Activated T-cell treated with anti-CD3 and anti-CD28 coated beads, Interleukin-2, amount 50 U/mL, for 4 hours (primary cell): ENCODE measurements around the gene NDUFS1. TPM values are rescaled to one million over a fixed set of nuclear protein-coding genes. Genes with fewer than 3 reads are reported as not detected.
A peak's percentile ranks its signal among the peaks of the same experiment; 100 is the strongest.
"Not testable (repeated sequence)": the region's sequence is repeated elsewhere in the genome, so short reads cannot be mapped to it uniquely, and the experiment has no call there.

ENCODE experiments used
- ATAC-seq, 2 donors: fragments of 200-7000 bp; cut with Tn5 transposase; one replicate each; pipeline ENCODE4 v1.10.0; 2021
- DNase-seq: peaks from one replicate; pipeline ENCODE4 v3.0.0-alpha.2; 2020
- H3K27me3 Mint-ChIP-seq: one replicate; pipeline ENCODE4 v1.8.0; 2021; ENCODE audit warnings: low read depth, mixed read lengths
- H3K36me3 Mint-ChIP-seq: one replicate; pipeline ENCODE4 v1.8.0; 2022; ENCODE audit warnings: mixed read lengths; ENCODE audit not compliant: insufficient read depth
- H3K4me1 Mint-ChIP-seq: one replicate; pipeline ENCODE4 v1.8.0; 2021; ENCODE audit warnings: low read depth, mixed read lengths
- H3K4me3 Mint-ChIP-seq: one replicate; pipeline ENCODE4 v1.8.0; 2021; ENCODE audit warnings: mild to moderate bottlenecking, moderate library complexity, mixed read lengths
- H3K9me3 Mint-ChIP-seq: one replicate; pipeline ENCODE4 v1.8.0; 2021; ENCODE audit warnings: mixed read lengths
- total RNA-seq, 3 donors: library from RNA; stranded (reverse); gene quantifications; one replicate each; pipeline ENCODE4 v1.2.1, GENCODE V29; 2021

Gene NDUFS1
- total RNA-seq, 3 donors from 2014 or later, result 70.4 to 74.1 (median 71.2) TPM

DNA sequence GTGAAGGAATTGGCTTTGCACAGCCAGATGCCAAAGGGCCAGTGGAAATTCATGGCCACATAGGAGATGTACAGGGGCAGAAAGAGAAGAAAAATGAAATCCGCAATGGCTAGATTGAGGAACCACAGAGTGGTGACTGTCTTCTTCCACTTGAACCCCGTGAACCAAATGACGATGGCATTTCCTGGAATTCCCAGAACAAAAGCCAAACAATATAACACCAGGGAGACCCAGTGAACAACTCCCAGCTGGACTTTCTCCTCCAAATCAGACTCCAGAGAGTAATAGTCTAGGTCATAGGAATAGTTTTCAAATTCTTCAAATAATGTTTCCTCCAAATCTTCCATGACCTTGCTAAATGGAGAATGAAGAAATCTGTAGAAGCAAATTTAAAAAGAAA is 17.7 kb upstream of the NDUFS1 start:
- no peak for ATAC-seq

DNA sequence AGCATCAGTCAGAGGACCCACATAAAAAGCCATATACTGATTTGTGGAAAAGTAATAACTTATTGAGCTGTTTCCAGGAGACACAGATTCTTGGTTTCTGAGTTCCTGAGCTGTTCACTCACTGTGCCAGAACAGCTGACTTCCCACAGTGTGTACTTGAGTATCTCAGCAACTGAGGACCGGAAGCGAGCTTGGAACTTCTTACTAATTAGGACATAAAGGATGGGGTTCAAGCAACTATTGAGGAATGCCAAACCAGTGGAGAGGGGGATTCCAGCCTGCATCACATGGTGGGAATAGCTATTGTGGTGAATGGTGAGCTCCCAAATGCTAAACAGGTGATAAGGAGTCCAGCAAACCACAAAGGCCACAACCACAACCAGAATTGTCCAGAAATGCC is 16.9 kb upstream of the NDUFS1 start:
- no peaks in the 10 kb centered on the region for H3K4me1 Mint-ChIP-seq
- H3K4me3 Mint-ChIP-seq, result no peak overlapping the region
- no peaks in the 10 kb centered on the region for H3K9me3 Mint-ChIP-seq
- no peaks in the 10 kb centered on the region for H3K36me3 Mint-ChIP-seq
- DNase-seq, result no peak
- no peaks in the 10 kb centered on the region for H3K27me3 Mint-ChIP-seq
- ATAC-seq, result no peak

More for the DNA sequence above, 17.7 kb upstream of the NDUFS1 start:
- Mint-ChIP-seq H3K9me3 (no peaks in the 10 kb centered on the region), H3K27me3 (no peaks in the 10 kb centered on the region), H3K36me3 (no peaks in the 10 kb centered on the region), H3K4me3 (no peak overlapping the region), H3K4me1 (no peaks in the 10 kb centered on the region)
- DNase-seq, result no peak

DNA sequence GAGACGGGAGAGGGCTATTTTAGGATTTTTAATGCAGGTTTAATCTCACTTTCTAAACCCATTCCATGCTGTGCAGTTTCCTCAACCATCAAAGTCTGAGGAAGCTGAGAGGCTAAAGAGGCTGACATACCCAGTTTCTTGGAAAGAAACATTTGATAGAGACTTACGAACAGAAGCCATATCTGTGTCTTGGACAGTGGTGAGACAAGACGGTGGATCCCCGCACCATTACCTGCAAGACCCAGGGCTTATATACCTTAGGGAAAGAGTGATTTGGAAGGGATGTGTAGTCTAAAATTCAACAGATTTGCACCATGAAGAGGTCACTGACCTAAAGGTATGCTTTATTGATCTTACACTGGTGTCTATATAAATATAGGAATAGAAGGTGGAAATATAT is 13.9 kb upstream of the NDUFS1 start:
- Mint-ChIP-seq H3K4me3 (no peak overlapping the region), H3K36me3 (peaks cover 10% of the 10 kb centered on the region), H3K9me3 (no peaks in the 10 kb centered on the region), H3K4me1 (no peaks in the 10 kb centered on the region), H3K27me3 (no peaks in the 10 kb centered on the region)
- no peak for DNase-seq
- ATAC-seq, result no peak

DNA sequence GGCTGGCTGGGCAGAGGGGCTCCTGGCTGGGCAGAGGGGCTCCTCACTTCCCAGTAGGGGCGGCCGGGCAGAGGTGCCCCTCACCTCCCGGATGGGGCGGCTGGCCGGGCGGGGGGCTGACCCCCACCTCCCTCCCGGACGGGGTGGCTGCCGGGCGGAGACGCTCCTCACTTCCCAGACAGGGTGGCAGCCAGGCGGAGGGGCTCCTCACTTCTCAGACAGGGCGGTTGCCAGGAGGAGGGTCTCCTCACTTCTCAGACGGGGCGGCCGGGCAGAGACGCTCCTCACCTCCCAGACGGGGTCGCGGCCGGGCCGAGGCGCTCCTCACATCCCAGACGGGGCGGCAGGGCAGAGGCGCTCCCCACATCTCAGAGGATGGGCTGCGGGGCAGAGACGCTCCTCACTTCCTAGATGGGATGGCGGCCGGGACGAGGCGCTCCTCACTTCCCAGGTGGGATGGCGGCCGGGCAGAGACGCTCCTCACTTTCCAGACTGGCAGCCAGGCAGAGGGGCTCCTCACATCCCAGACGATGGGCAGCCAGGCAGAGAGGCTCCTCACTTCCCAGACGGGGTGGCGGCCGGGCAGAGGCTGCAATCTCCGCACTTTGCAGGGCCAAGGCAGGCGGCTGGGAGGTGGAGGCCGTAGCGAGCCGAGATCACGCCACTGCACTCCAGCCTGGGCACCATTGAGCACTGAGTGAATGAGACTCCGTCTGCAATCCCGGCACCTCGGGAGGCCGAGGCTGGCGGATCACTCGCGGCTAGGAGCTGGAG is 12.6 kb upstream of the NDUFS1 start:
- H3K27me3 Mint-ChIP-seq, ATAC-seq: not testable (repeated sequence)
- peaks cover 16% of the 10 kb centered on the region for H3K36me3 Mint-ChIP-seq

DNA sequence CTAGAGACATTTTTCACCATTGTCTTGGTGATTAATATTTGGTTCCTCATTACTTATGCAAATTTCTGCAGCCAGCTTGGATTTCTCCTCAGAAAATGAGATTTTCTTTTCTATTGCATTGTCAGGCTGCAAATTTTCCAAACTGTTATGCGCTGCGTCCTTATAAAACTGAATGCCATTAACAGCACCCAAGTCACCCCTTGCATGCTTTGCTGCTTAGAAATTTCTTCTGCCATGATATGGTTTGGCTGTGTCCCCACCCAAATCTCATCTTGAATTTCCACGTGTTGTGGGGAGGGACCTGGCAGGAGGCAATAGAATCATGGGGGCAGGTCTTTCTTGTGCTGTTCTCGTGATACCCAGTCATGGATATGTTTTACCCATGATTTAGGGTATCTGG is 9.0 kb upstream of the NDUFS1 start:
- not testable (repeated sequence) for H3K4me1 Mint-ChIP-seq, H3K4me3 Mint-ChIP-seq, H3K9me3 Mint-ChIP-seq, H3K27me3 Mint-ChIP-seq, DNase-seq, ATAC-seq
- H3K36me3 Mint-ChIP-seq, result peaks cover 30% of the 10 kb centered on the region

More for the DNA sequence above, 12.6 kb upstream of the NDUFS1 start:
- H3K4me3 Mint-ChIP-seq, DNase-seq, H3K9me3 Mint-ChIP-seq, H3K4me1 Mint-ChIP-seq: not testable (repeated sequence)

DNA sequence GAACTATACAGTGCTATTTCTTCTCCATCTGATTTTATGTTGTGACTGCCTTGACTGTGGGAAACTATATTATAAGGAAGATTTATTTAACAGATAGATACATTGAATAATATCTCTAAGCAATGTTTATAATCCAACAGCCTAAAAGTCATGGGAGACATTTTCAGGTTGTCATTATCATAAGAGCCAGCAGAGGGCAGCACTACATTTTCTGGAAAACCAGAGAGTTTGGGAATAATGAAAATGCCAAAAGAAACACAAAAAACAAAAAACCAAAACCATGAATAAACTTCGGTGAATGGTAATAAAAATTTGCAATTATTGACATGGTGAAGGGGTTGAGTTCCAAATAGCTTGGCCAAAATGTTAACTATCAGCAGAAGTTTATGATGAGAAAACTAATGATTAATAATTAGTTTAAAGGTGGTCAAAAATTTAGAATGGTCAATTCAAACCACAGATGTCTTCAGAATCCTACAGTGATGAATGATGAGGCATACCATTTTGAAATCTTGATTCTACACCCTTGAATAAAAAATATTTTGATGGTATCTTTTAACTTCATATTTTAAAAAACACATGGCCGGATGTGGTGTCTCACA is 5.1 kb upstream of the NDUFS1 start:
- Mint-ChIP-seq H3K9me3 (no peaks in the 10 kb centered on the region), H3K27me3 (no peaks in the 10 kb centered on the region), H3K4me3 (no peak overlapping the region), H3K36me3 (peaks cover 52% of the 10 kb centered on the region), H3K4me1 (peaks cover 32% of the 10 kb centered on the region)
- DNase-seq, result peak; percentile 8
- no peak for ATAC-seq

DNA sequence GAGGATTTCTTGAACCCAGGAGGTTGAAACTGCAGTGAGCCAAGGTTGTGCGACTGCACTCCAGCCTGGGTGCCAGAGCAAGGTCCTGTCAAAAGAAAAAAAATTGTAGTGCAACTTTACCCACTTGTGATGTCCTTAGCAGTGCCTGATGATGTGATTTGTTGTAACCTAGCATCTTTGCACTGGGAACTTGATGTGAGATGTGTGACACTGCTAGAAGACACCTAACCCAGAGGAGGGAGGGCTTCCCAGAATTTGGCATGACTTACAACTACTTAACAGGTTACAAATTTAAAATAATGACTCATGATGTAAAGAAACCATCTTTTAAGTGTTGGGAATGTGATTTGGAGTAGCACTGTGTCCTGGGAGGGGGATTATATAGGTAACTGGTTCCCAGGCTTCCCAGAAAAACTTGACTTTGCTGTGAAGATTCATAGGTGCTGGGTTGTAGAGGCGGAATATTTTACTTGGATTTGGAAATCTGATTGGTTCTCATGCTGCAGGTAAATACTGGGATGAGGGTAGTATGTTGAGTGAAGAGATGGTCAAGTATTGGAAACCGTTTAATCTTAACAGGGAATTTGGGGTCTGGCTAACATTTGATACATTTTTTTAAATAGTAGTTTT is 4.1 kb upstream of the NDUFS1 start:
- peaks cover 50% of the 10 kb centered on the region for H3K36me3 Mint-ChIP-seq
- H3K9me3 Mint-ChIP-seq, result no peaks in the 10 kb centered on the region
- no peaks in the 10 kb centered on the region for H3K27me3 Mint-ChIP-seq
- no peak for DNase-seq
- H3K4me1 Mint-ChIP-seq, result peaks cover 37% of the 10 kb centered on the region
- peak overlapping the region; percentile 99 for H3K4me3 Mint-ChIP-seq
- no peak for ATAC-seq

DNA sequence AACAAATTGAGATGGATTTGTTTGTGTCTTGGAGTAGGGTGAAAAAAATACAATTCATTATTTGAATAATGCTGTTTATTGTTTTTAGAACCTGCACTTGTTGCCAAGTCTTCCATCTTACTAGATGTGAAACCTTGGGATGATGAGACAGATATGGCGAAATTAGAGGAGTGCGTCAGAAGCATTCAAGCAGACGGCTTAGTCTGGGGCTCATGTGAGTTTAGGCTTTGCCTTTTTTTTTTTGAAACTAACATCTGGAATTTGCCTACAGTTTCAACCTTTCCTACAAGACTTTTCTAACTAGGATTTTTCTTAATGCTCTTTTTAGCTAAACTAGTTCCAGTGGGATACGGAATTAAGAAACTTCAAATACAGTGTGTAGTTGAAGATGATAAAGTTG is 3.2 kb upstream of the NDUFS1 start:
- Mint-ChIP-seq H3K36me3 (peaks cover 47% of the 10 kb centered on the region), H3K4me1 (peaks cover 44% of the 10 kb centered on the region), H3K4me3 (peak overlapping the region; percentile 99)
- ATAC-seq, H3K27me3 Mint-ChIP-seq, H3K9me3 Mint-ChIP-seq, DNase-seq: not testable (repeated sequence)

DNA sequence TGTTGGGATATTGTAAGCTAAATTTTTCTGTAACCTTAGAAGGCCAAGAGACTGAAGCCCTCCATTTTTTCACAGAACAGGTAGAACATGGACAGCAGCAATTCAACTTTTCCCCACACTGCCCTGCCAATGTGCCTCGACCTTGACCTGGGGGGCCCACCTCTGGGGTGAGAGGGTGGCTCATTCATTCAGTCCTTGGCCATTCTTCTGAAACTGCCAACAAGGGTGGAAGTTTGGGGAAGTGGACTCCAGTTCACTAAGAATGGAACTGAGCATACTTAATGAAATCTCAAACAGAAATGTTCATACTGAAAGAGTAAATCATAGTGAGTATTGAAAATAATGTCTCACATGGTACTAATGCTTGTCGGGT is 1.5 kb upstream of the NDUFS1 start:
- no peak for ATAC-seq
- Mint-ChIP-seq H3K27me3 (no peaks in the 10 kb centered on the region), H3K4me3 (peak overlapping the region; percentile 99), H3K4me1 (peaks cover 52% of the 10 kb centered on the region), H3K9me3 (no peaks in the 10 kb centered on the region), H3K36me3 (peaks cover 41% of the 10 kb centered on the region)
- no peak for DNase-seq

DNA sequence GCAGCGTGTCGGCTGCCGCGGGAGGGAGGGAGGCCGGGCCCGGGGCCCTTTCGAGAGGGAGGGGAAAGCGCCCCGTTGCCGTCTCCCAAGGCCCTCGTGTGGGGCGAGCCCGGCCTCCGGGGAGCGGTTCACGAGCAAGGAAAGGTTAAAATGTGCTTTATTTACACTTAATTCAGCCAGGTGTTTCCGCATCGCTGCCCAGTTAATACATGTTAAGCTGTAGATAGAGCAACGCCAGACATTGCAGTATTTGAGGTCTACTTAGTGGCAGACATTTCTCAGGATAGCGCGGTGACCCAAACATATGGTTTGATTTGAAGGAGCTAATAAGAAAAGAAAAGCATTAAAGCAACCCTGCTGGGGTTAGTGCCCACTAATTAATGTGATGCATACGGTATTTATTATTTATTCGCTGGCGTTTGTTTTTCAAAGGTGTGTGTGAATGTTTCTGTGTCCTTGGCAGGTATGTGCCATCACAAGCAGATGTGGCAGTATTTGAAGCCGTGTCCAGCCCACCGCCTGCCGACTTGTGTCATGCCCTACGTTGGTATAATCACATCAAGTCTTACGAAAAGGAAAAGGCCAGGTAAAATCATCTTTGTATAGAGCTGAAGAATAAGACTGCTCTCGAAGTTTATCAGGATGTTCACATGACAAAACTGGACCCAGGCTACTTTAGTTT is 1.0 kb upstream of the NDUFS1 start:
- Mint-ChIP-seq H3K4me1 (peaks cover 52% of the 10 kb centered on the region), H3K4me3 (peak overlapping the region; percentile 99), H3K9me3 (no peaks in the 10 kb centered on the region), H3K36me3 (peaks cover 40% of the 10 kb centered on the region), H3K27me3 (no peaks in the 10 kb centered on the region)
- ATAC-seq (peak; percentile 59 to 60), DNase-seq (no peak)

DNA sequence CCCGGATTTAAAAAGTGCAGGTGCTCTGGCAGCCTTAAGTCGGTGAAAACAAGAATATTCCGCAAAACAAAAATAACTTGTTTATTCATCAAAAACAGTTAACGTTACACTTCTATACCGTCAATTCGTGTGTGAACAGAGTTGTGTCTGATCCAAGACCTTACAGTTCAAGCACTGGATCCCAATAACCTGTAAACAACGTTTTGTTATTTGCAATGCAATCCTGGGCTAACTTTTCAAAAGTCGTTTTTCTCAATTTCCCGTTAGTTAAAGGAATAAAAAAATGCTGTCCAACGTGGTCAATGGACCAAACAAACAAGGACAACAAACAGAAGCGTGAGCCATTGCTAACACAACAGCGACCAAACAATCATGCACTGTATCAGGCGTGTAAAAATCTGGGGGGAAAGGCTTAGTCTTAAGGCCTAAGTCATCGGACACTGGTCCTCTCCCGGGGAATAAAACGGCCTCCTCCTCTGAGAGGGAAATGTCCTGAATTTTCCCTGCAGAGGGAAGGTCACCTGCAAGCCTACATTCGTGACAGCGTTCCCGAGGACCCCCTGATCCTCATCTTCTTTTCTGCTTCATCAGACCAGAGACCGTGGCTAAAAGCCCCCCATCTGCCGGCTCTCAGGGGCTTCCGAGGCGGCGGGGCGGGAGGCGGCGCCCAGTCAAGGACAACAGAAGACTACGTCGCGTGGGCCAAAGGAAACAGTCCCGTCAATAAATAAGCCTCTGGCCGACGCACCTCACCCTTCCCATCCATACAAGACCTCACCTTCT is 490 bp downstream of the NDUFS1 start:
- Mint-ChIP-seq H3K4me1 (peaks cover 56% of the 10 kb centered on the region), H3K36me3 (peaks cover 37% of the 10 kb centered on the region), H3K9me3 (no peaks in the 10 kb centered on the region), H3K4me3 (peak overlapping the region; percentile 99), H3K27me3 (no peaks in the 10 kb centered on the region)
- ATAC-seq (peak; percentile 7 to 11), DNase-seq (no peak)

DNA sequence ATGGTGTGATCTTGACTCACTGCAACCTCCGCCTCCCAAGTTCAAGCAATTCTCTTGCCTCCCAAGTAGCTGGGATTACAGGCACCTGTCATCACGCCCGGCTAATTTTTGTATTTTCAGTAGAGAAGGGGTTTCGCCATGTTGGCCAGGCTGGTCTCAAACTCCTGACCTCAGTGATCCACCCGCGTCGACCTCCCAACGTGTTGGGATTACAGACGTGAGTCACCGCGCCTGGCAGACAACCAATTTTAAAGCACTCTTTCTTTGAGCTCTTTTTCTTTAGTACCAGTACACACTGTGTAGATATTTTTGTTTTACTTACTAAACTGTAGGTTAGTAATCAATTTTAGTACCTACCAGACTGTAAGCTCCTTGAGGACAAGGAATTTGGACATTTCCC is 2.2 kb downstream of the NDUFS1 start:
- H3K4me1 Mint-ChIP-seq, result peaks cover 40% of the 10 kb centered on the region
- DNase-seq, H3K9me3 Mint-ChIP-seq, H3K27me3 Mint-ChIP-seq, ATAC-seq: not testable (repeated sequence)
- peak overlapping the region; percentile 99 for H3K4me3 Mint-ChIP-seq
- H3K36me3 Mint-ChIP-seq, result peaks cover 22% of the 10 kb centered on the region

DNA sequence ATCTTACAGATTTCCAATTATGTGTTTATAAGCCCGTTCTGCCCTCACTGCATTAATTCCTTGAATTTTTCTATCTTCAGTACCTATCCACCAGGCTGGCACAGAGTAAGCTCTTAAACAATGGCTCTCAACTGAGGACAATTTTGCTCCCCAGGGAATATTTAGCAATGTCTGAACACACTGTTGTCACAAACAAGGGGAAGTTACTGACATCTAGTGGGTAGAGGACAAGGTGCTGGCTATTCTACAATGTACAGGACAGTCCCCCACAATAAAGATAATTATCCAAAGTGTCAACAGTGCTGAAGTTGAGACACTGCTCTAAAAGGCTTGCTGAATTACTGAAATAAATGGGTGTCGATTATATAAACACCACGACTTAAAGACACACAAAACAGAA is 5.0 kb downstream of the NDUFS1 start:
- Mint-ChIP-seq H3K4me1 (peaks cover 29% of the 10 kb centered on the region), H3K9me3 (no peaks in the 10 kb centered on the region), H3K4me3 (no peak overlapping the region), H3K36me3 (peaks cover 15% of the 10 kb centered on the region), H3K27me3 (no peaks in the 10 kb centered on the region)
- DNase-seq (no peak), ATAC-seq (no peak)

DNA sequence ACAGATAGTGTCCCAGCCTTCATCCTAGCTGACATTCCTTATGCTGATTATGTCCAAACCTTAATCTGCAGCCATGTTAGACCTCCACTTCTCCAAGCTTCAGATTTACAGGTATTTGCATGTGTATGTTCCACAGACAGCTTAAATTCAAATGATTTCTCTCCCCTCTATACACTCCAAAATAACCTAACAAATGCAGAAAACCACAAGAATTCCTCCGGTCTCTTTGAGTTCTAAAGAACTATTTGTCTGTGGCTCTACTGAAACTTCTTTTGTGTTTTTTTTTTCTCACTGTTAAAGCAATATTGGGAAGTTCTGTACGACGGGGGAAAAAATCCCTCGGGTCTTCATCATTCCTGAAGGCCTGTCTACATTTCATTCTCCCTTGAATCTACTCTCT is 8.6 kb downstream of the NDUFS1 start:
- ATAC-seq (no peak), DNase-seq (no peak)
- Mint-ChIP-seq H3K9me3 (no peaks in the 10 kb centered on the region), H3K36me3 (peaks cover 31% of the 10 kb centered on the region), H3K27me3 (no peaks in the 10 kb centered on the region), H3K4me3 (no peak overlapping the region), H3K4me1 (peaks cover 9% of the 10 kb centered on the region)
